HEK293 (cell line): ENCODE measurements around the gene MED13L.
A peak's percentile ranks its signal among the peaks of the same experiment; 100 is the strongest.

Experiments
- CTCF ChIA-PET: fragments of 350-600 bp; formaldehyde crosslinking; extraction: SDS; loops from one replicate; lab custom pipeline; 2021; ENCODE audit warnings: antibody characterized with exemption; lab: Yijun Ruan, JAX
- POLR2A ChIA-PET: fragments of 300-600 bp; formaldehyde crosslinking; extraction: SDS; loops from one replicate; lab custom pipeline; 2020; ENCODE audit warnings: antibody characterized with exemption, inconsistent platforms; lab: Yijun Ruan, JAX
- H3K27ac ChIP-seq: fragments of 200-500 bp; sonication (Bioruptor generic); 2 replicates; pipeline ENCODE4 v1.5.1; 2014; ENCODE audit warnings: low read depth, low read length, control low read depth, inconsistent platforms; ENCODE audit errors: extremely low read depth
- H3K36me3 ChIP-seq, 2 experiments: fragments of 200-500 bp in 1 of 2; sonication (Bioruptor generic) in 1 of 2; 1 replicate in 1 of 2; 2 replicates in 1 of 2; pipeline ENCODE4 v1.5.1; 2014 to 2017; ENCODE audit warnings: inconsistent platforms in 2 of 2, low read length in 2 of 2; ENCODE audit not compliant: control insufficient read depth in 2 of 2, insufficient read depth in 1 of 2
- H3K4me1 ChIP-seq: fragments of 200-500 bp; sonication (Bioruptor generic); 2 replicates; pipeline ENCODE4 v1.5.1; 2014; ENCODE audit warnings: mild to moderate bottlenecking, low read length, inconsistent platforms; ENCODE audit not compliant: control insufficient read depth, insufficient read depth
- H3K4me3 ChIP-seq: 2 replicates; pipeline ENCODE4 v1.5.1; 2011; ENCODE audit warnings: low read depth, mild to moderate bottlenecking, control low read depth, low read length, moderate library complexity
- H3K9me3 ChIP-seq: fragments of 200-500 bp; sonication (Bioruptor generic); 2 replicates; pipeline ENCODE4 v1.5.1; 2014; ENCODE audit warnings: low read depth, low read length, inconsistent platforms; ENCODE audit not compliant: control insufficient read depth, insufficient read depth
- MYNN ChIP-seq: fragments of 450-650 bp; formaldehyde crosslinking; IDR thresholded peaks from 2 replicates; pipeline ENCODE4 v1.5.1; 2016; ENCODE audit warnings: missing biosample characterization, missing genetic modification characterization, borderline replicate concordance
- REPIN1 ChIP-seq: fragments of 450-650 bp; formaldehyde crosslinking; IDR thresholded peaks from 2 replicates; pipeline ENCODE4 v1.5.1; 2017; ENCODE audit warnings: missing biosample characterization, missing genetic modification characterization, low read depth
- SETDB1 ChIP-seq: IDR thresholded peaks from one replicate; pipeline ENCODE4 v1.6.1; 2017; ENCODE audit warnings: mild to moderate bottlenecking, low read length, moderate library complexity, mixed read lengths; ENCODE audit not compliant: insufficient read length
- TCF7L2 ChIP-seq: IDR thresholded peaks from 2 replicates; pipeline ENCODE4 v1.6.1; 2011; ENCODE audit warnings: low read depth, mild to moderate bottlenecking, inconsistent platforms, low read length, moderate library complexity, borderline replicate concordance
- ZBTB7A ChIP-seq: fragments of 450-650 bp; formaldehyde crosslinking; IDR thresholded peaks from 2 replicates; pipeline ENCODE4 v1.5.1; 2016; ENCODE audit warnings: low read depth, missing biosample characterization, missing genetic modification characterization
- ZFP37 ChIP-seq: fragments of 450-650 bp; formaldehyde crosslinking; IDR thresholded peaks from 2 replicates; pipeline ENCODE4 v1.5.1; 2016; ENCODE audit warnings: missing biosample characterization, missing genetic modification characterization
- ZNF138 ChIP-seq: fragments of 450-650 bp; formaldehyde crosslinking; IDR thresholded peaks from 2 replicates; pipeline ENCODE4 v1.5.1; 2016; ENCODE audit warnings: missing biosample characterization, missing genetic modification characterization, borderline replicate concordance
- ZNF175 ChIP-seq: fragments of 450-650 bp; formaldehyde crosslinking; IDR thresholded peaks from 2 replicates; pipeline ENCODE4 v1.5.1; 2016; ENCODE audit warnings: missing biosample characterization, missing genetic modification characterization
- ZNF211 ChIP-seq: fragments of 450-650 bp; formaldehyde crosslinking; IDR thresholded peaks from 2 replicates; pipeline ENCODE4 v1.5.1; 2016; ENCODE audit warnings: low read depth, missing biosample characterization, missing genetic modification characterization
- ZNF302 ChIP-seq: fragments of 450-650 bp; formaldehyde crosslinking; IDR thresholded peaks from 2 replicates; pipeline ENCODE4 v1.5.1; 2016; ENCODE audit warnings: missing biosample characterization, missing genetic modification characterization, low read depth
- ZNF354C ChIP-seq: fragments of 450-650 bp; formaldehyde crosslinking; IDR thresholded peaks from 2 replicates; pipeline ENCODE4 v1.5.1; 2016; ENCODE audit warnings: missing biosample characterization, missing genetic modification characterization, low read depth, borderline replicate concordance
- ZNF473 ChIP-seq: fragments of 450-650 bp; formaldehyde crosslinking; IDR thresholded peaks from 2 replicates; pipeline ENCODE4 v1.5.1; 2017; ENCODE audit warnings: missing biosample characterization, missing genetic modification characterization
- ZNF501 ChIP-seq: fragments of 450-650 bp; formaldehyde crosslinking; IDR thresholded peaks from 2 replicates; pipeline ENCODE4 v1.5.1; 2016; ENCODE audit warnings: missing biosample characterization, missing genetic modification characterization
- ZNF510 ChIP-seq: fragments of 450-650 bp; formaldehyde crosslinking; IDR thresholded peaks from 2 replicates; pipeline ENCODE4 v1.5.1; 2018; ENCODE audit warnings: mild to moderate bottlenecking, missing genetic modification characterization, missing biosample characterization; ENCODE audit not compliant: insufficient replicate concordance
- ZNF626 ChIP-seq: fragments of 450-650 bp; sonication (Bioruptor Pico); formaldehyde crosslinking; IDR thresholded peaks from 2 replicates; pipeline ENCODE4 v1.5.1; 2018; ENCODE audit warnings: missing biosample characterization, missing genetic modification characterization, inconsistent platforms
- ZNF664 ChIP-seq: fragments of 450-650 bp; formaldehyde crosslinking; IDR thresholded peaks from 2 replicates; pipeline ENCODE4 v1.5.1; 2016; ENCODE audit warnings: missing biosample characterization, missing genetic modification characterization
- ZNF837 ChIP-seq: fragments of 450-650 bp; formaldehyde crosslinking; IDR thresholded peaks from 2 replicates; pipeline ENCODE4 v1.5.1; 2016; ENCODE audit warnings: missing biosample characterization, missing genetic modification characterization
- TF ChIP-seq, protein P1 (sequence below): fragments of 450-650 bp; formaldehyde crosslinking; IDR thresholded peaks from 2 replicates; pipeline ENCODE4; 2016; ENCODE audit warnings: missing biosample characterization, missing genetic modification characterization
- TF ChIP-seq, protein P2 (sequence below): fragments of 450-650 bp; formaldehyde crosslinking; IDR thresholded peaks from 2 replicates; pipeline ENCODE4 v1.5.1; 2016; ENCODE audit warnings: missing biosample characterization, missing genetic modification characterization
- TF ChIP-seq, protein P3 (sequence below): fragments of 450-650 bp; formaldehyde crosslinking; IDR thresholded peaks from 2 replicates; pipeline ENCODE4 v1.5.1; 2017; ENCODE audit warnings: missing biosample characterization, missing genetic modification characterization
- TF ChIP-seq, protein P4 (sequence below): fragments of 450-650 bp; formaldehyde crosslinking; IDR thresholded peaks from 2 replicates; pipeline ENCODE4 v1.5.1; 2016; ENCODE audit warnings: missing biosample characterization, missing genetic modification characterization

Gene MED13L

DNA sequence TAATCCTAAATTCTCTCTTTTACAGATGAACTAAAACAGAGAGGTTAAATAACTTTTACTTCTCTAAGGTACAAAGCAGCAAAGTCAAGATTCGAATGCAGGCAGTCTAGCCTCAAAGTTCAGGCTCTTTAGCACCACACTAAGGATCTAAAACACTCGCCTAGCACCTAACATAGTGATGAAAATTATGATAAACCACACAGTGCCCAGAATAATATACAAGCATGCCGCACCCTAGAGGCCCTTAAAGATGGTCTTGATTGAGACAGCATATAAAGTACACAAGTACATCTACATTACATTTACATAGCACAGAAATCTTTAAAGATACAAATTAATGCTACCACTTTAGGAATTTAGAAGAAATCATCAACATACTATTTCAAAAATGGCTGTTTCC is 207.0 kb downstream of the MED13L start:
- no peaks in the 10 kb centered on the region for H3K9me3 ChIP-seq
- no peak overlapping the region for H3K27ac ChIP-seq
- H3K36me3 ChIP-seq: no peaks in the 10 kb centered on the region
- CTCF ChIA-PET: no interaction called here
- TF ChIP-seq TCF7L2 (no peak), ZNF302 (tag by site-specific recombination) (no peak), ZNF354C (tag by site-specific recombination) (no peak), ZNF501 (tag by site-specific recombination) (no peak), ZNF837 (tag by site-specific recombination) (no peak), ZNF626 (tag by site-specific recombination) (no peak), ZNF138 (tag by site-specific recombination) (no peak), ZNF211 (tag by site-specific recombination) (no peak), ZBTB7A (no peak), SETDB1 (no peak), MYNN (no peak), ZNF473 (tag by site-specific recombination) (no peak), ZFP37 (tag by site-specific recombination) (no peak), REPIN1 (tag by site-specific recombination) (no peak), ZNF175 (tag by site-specific recombination) (no peak)
- TF ChIP-seq, protein P1, sequence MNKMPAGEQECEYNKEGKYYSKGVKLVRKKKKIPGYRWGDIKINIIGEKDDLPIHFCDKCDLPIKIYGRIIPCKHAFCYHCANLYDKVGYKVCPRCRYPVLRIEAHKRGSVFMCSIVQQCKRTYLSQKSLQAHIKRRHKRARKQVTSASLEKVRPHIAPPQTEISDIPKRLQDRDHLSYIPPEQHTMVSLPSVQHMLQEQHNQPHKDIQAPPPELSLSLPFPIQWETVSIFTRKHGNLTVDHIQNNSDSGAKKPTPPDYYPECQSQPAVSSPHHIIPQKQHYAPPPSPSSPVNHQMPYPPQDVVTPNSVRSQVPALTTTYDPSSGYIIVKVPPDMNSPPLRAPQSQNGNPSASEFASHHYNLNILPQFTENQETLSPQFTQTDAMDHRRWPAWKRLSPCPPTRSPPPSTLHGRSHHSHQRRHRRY: no peak
- TF ChIP-seq, protein P2, sequence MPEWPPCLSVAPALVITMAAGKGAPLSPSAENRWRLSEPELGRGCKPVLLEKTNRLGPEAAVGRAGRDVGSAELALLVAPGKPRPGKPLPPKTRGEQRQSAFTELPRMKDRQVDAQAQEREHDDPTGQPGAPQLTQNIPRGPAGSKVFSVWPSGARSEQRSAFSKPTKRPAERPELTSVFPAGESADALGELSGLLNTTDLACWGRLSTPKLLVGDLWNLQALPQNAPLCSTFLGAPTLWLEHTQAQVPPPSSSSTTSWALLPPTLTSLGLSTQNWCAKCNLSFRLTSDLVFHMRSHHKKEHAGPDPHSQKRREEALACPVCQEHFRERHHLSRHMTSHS: no peak
- TF ChIP-seq, protein P3, sequence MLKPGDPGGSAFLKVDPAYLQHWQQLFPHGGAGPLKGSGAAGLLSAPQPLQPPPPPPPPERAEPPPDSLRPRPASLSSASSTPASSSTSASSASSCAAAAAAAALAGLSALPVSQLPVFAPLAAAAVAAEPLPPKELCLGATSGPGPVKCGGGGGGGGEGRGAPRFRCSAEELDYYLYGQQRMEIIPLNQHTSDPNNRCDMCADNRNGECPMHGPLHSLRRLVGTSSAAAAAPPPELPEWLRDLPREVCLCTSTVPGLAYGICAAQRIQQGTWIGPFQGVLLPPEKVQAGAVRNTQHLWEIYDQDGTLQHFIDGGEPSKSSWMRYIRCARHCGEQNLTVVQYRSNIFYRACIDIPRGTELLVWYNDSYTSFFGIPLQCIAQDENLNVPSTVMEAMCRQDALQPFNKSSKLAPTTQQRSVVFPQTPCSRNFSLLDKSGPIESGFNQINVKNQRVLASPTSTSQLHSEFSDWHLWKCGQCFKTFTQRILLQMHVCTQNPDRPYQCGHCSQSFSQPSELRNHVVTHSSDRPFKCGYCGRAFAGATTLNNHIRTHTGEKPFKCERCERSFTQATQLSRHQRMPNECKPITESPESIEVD: no peak
- TF ChIP-seq, protein P4, sequence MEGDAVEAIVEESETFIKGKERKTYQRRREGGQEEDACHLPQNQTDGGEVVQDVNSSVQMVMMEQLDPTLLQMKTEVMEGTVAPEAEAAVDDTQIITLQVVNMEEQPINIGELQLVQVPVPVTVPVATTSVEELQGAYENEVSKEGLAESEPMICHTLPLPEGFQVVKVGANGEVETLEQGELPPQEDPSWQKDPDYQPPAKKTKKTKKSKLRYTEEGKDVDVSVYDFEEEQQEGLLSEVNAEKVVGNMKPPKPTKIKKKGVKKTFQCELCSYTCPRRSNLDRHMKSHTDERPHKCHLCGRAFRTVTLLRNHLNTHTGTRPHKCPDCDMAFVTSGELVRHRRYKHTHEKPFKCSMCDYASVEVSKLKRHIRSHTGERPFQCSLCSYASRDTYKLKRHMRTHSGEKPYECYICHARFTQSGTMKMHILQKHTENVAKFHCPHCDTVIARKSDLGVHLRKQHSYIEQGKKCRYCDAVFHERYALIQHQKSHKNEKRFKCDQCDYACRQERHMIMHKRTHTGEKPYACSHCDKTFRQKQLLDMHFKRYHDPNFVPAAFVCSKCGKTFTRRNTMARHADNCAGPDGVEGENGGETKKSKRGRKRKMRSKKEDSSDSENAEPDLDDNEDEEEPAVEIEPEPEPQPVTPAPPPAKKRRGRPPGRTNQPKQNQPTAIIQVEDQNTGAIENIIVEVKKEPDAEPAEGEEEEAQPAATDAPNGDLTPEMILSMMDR: no peak
- TF ChIP-seq, all 188 proteins: peak for 0
- Histone ChIP-seq H3K4me3 (no peak overlapping the region), H3K4me1 (peaks cover 13% of the 10 kb centered on the region)
- POLR2A ChIA-PET: no interaction called here

DNA sequence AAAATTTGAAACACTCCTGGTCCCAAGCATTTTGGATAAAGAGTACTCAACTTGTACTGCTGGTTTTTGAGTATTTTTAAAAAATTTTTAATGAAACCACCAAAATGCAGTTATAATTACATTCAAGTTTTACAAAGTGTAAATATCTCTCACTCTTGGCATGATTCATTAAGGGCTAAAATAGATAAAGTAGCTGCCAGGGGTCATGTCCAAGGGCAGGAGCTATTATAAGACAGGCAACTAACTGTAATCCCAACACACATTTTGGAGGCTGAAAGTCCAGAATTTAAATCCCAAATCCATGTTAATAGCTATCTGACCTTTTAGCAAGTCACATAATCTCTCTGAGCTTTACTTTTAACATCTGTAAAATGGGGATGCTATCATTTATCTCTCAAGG is 207.6 kb downstream of the MED13L start:
- Histone ChIP-seq H3K4me3 (no peak overlapping the region), H3K27ac (no peak overlapping the region), H3K36me3 (no peaks in the 10 kb centered on the region), H3K4me1 (peaks cover 8% of the 10 kb centered on the region), H3K9me3 (no peaks in the 10 kb centered on the region)
- CTCF ChIA-PET: interaction anchor here (0.6 kb wide), 1 partner anchor 1692 kb away, joined by 3 read pairs; no protein-coding TSS in a partner anchor
- TF ChIP-seq ZNF664 (tag by site-specific recombination): peak; percentile 29; the same call in 1 of the 2 replicates
- no peak for TF ChIP-seq ZNF510 (tag by site-specific recombination)
- POLR2A ChIA-PET: no interaction called here
